Measurements from ENCODE around the gene PDZRN3. TPM values are rescaled to one million over a fixed set of nuclear protein-coding genes. Genes with fewer than 3 reads are reported as not detected.

PDZRN3 gene
- polyA plus RNA-seq, 2 of the 4 experiments (the other 2 are of a cell fraction) = not detected

DNA sequence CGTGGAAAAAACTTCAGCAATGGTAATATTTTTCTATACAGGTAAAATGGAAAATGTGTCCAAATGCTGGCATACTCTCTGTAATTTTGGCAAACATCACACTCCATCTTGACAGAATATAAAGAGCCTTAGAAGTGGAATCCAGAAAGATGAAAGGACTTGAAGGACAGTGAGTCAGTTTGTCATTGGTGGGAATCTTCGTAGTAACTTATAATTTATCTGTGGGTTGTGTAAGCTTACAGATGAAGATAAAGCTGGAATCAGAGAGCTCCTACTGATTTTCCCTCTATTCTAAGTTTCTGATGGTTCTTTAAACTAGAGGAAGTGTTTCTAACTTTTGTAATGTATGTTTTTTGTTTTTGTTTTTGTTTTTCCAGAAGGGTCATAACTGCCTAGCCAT, 8.7 kb upstream of the PDZRN3 start:
- ChIA-PET CTCF (interaction anchor here (1.3 kb wide), 1 partner anchor 10 kb away, joined by 4 read pairs; no protein-coding TSS in a partner anchor), POLR2A (no interaction called here)
- no peak overlapping the region for H3K27ac ChIP-seq

DNA sequence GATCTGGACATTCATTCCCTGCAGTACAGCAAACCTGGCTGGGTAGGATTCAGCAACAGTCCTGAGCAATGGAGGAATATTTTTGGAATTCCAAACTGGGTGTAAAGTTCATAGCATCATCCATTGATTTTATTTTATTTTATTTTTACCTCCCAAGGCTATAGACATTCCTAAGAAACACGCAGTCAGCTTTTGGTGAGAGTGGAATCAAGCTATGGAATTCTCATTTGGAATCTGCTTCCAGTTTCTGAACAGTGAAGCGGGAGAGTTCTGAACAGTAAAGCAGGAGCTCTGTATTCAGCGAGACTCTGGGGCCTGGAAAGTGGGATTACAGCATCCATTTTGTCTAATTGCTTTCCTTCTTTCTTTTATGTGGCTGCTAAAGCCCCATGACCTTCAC, 1.4 kb upstream of the PDZRN3 start:
- ATAC-seq (no peak), DNase-seq (ENCODE audit: low read depth in 1 of 2, low spot score in 1 of 2) (no peak), FAIRE-seq (no peak)
- ChIA-PET POLR2A (no interaction called here), CTCF (no interaction called here)
- no peaks in the 10 kb centered on the region for H3K9me3 ChIP-seq
- H3K4me2 ChIP-seq = no peak overlapping the region
- 15% methylated on average over 3 of the region's 3 CpGs for WGBS (ENCODE audit: missing lambda C conversion rate)
- no peaks in the 10 kb centered on the region for H3K4me1 ChIP-seq
- no peak for TF ChIP-seq CBX2 (IDR thresholded peaks at IDR 0.05; ENCODE audit: borderline replicate concordance, low read depth)
- no peak for TF ChIP-seq TP53 (CRISPR knock-in tag; IDR thresholded peaks at IDR 0.05)
- TF ChIP-seq GATA3 (IDR thresholded peaks at IDR 0.05; ENCODE audit: borderline replicate concordance) = no peak
- TF ChIP-seq ZFP36 (IDR thresholded peaks at IDR 0.05; ENCODE audit: borderline replicate concordance, partially characterized antibody) = no peak
- no peak for TF ChIP-seq HDAC2 (IDR thresholded peaks at IDR 0.05)
- no peak for TF ChIP-seq ATOH8 (CRISPR knock-in tag; IDR thresholded peaks at IDR 0.05; ENCODE audit: low read depth)
- TF ChIP-seq SREBF2 (IDR thresholded peaks at IDR 0.05) = no peak
- TF ChIP-seq REST (IDR thresholded peaks at IDR 0.05) = no peak
- TF ChIP-seq MAX (IDR thresholded peaks at IDR 0.05) = no peak
- TF ChIP-seq, protein P1, sequence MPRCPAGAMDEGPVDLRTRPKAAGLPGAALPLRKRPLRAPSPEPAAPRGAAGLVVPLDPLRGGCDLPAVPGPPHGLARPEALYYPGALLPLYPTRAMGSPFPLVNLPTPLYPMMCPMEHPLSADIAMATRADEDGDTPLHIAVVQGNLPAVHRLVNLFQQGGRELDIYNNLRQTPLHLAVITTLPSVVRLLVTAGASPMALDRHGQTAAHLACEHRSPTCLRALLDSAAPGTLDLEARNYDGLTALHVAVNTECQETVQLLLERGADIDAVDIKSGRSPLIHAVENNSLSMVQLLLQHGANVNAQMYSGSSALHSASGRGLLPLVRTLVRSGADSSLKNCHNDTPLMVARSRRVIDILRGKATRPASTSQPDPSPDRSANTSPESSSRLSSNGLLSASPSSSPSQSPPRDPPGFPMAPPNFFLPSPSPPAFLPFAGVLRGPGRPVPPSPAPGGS (IDR thresholded peaks at IDR 0.05) = no peak
- TF ChIP-seq KDM1A (IDR thresholded peaks at IDR 0.05; ENCODE audit: low read depth) = no peak
- no peak for TF ChIP-seq POLR2AphosphoS2 (conservative IDR thresholded peaks at IDR 0.05; ENCODE audit: low read length)
- TF ChIP-seq ZSCAN20 (CRISPR knock-in tag; IDR thresholded peaks at IDR 0.05) = no peak
- no peak for TF ChIP-seq KDM5A (IDR thresholded peaks at IDR 0.05)
- no peak for TF ChIP-seq NR3C1 (IDR thresholded peaks at IDR 0.05)
- no peak for TF ChIP-seq FOSL2 (IDR thresholded peaks at IDR 0.05)
- no peak for TF ChIP-seq FOSL2 (CRISPR knock-in tag; IDR thresholded peaks at IDR 0.05)
- TF ChIP-seq RARB (CRISPR knock-in tag; IDR thresholded peaks at IDR 0.05) = no peak
- no peak for TF ChIP-seq SMC3 (IDR thresholded peaks at IDR 0.05)
- no peak for TF ChIP-seq ESRRA (IDR thresholded peaks at IDR 0.05; ENCODE audit: borderline replicate concordance, low read length)
- H3K27ac ChIP-seq = no peak overlapping the region
- H3K4me3 ChIP-seq = no peak overlapping the region

More for the DNA sequence above, 8.7 kb upstream of the PDZRN3 start:
- WGBS (ENCODE audit: missing lambda C conversion rate) = 4% methylated on average over 2 of the region's 2 CpGs
- TF ChIP-seq GATA3 (IDR thresholded peaks at IDR 0.05; ENCODE audit: borderline replicate concordance) (no peak), EHF (CRISPR knock-in tag; IDR thresholded peaks at IDR 0.05) (no peak), ZSCAN20 (CRISPR knock-in tag; IDR thresholded peaks at IDR 0.05) (no peak), PBX3 (IDR thresholded peaks at IDR 0.05) (no peak), RFX5 (IDR thresholded peaks at IDR 0.05) (no peak)
- TF ChIP-seq, protein P2, sequence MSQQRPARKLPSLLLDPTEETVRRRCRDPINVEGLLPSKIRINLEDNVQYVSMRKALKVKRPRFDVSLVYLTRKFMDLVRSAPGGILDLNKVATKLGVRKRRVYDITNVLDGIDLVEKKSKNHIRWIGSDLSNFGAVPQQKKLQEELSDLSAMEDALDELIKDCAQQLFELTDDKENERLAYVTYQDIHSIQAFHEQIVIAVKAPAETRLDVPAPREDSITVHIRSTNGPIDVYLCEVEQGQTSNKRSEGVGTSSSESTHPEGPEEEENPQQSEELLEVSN (IDR thresholded peaks at IDR 0.05; ENCODE audit: borderline replicate concordance, low read depth) = no peak
- Histone ChIP-seq H3K4me3 (no peak overlapping the region), H3K4me2 (no peak overlapping the region), H3K9me3 (no peaks in the 10 kb centered on the region), H3K4me1 (no peaks in the 10 kb centered on the region)
- FAIRE-seq = no peak
- ATAC-seq = no peak
- DNase-seq (ENCODE audit: low read depth in 1 of 2, low spot score in 1 of 2) = no peak
